MCF 10A (cell line): Measurements from ENCODE around the gene SOX5. TPM values are rescaled to one million over a fixed set of nuclear protein-coding genes. Genes with fewer than 3 reads are reported as not detected.
"Not testable (repeated sequence)": the region's sequence is repeated elsewhere in the genome, so short reads cannot be mapped to it uniquely, and the experiment has no call there.

Source experiments
- BruUV-seq: library from RNA; stranded (reverse); fragments of 400-500 nt; replicated peaks from 2 replicates; lab custom pipeline; 2021; lab: Mats Ljungman, UMichigan
- CTCF ChIA-PET: fragments of 300-600 bp; sonication (Branson Sonifier 250); formaldehyde crosslinking; extraction: SDS; loops from one replicate; lab custom pipeline; 2021; ENCODE audit warnings: antibody characterized with exemption, inconsistent platforms; lab: Yijun Ruan, JAX
- POLR2A ChIA-PET: fragments of 300-600, 350-650 bp; sonication (Branson Sonifier 250); formaldehyde crosslinking; extraction: SDS; loops from one replicate; lab custom pipeline; 2020; ENCODE audit warnings: antibody characterized with exemption, inconsistent platforms; lab: Yijun Ruan, JAX
- DNase-seq: peaks from one replicate; pipeline ENCODE4 v3.0.0-alpha.2; 2018; ENCODE audit not compliant: unreplicated experiment
- H3K27ac Mint-ChIP-seq: one replicate; pipeline ENCODE4 v1.8.0; 2022; ENCODE audit warnings: mild to moderate bottlenecking, low read depth, mixed read lengths; ENCODE audit not compliant: unreplicated experiment
- H3K27me3 Mint-ChIP-seq: one replicate; pipeline ENCODE4 v1.8.0; 2022; ENCODE audit warnings: mixed read lengths; ENCODE audit not compliant: insufficient read depth, unreplicated experiment
- H3K36me3 Mint-ChIP-seq: one replicate; pipeline ENCODE4 v1.8.0; 2022; ENCODE audit warnings: mild to moderate bottlenecking, moderate library complexity, mixed read lengths; ENCODE audit not compliant: insufficient read depth, unreplicated experiment
- H3K4me1 Mint-ChIP-seq: one replicate; pipeline ENCODE4 v1.8.0; 2022; ENCODE audit warnings: mixed read lengths; ENCODE audit not compliant: insufficient read depth, unreplicated experiment
- H3K4me3 Mint-ChIP-seq: one replicate; pipeline ENCODE4 v1.8.0; 2022; ENCODE audit warnings: mild to moderate bottlenecking, moderate library complexity, mixed read lengths; ENCODE audit not compliant: unreplicated experiment
- H3K9me3 Mint-ChIP-seq: one replicate; pipeline ENCODE4 v1.8.0; 2022; ENCODE audit warnings: mixed read lengths; ENCODE audit not compliant: unreplicated experiment
- intact Hi-C: fragments of 100-400 bp; cut with micrococcal nuclease; formaldehyde crosslinking; loops from 2 replicates; pipeline ENCODE4 v1.14.1; 2022
- total RNA-seq: library from RNA; stranded (reverse); gene quantifications from 2 replicates; pipeline ENCODE4 v1.2.3, GENCODE V29; 2022
- TF ChIP-seq, protein P1 (sequence below): fragments of 200-600 bp; IDR thresholded peaks from one replicate; pipeline ENCODE4 v1.8.0; 2022; ENCODE audit warnings: antibody characterized with exemption, mild to moderate bottlenecking; ENCODE audit not compliant: unreplicated experiment

Gene SOX5
- total RNA-seq, 1 experiment from 2014 or later: 0.91 TPM

DNA sequence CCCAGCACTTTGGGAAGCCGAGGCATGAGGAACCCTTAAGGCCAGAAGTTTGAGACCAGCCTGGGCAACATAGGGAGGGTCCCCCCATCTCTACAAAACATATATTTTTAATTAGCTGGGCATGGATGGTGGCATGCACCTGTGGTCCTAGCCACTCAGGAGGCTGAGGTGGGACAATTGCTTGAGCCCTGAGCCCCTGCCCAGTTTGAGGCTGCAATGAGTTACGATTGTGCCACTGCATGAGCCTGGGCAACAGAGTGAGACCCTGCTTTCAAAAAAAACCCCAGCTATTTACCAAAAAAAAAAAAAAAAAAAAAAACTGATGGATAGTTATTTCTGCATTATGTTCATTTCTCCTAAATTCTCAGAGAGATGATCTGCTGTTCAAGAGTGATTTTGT lies 230.0 kb downstream of the SOX5 start:
- Mint-ChIP-seq H3K27ac (no peak overlapping the region), H3K36me3 (no peaks in the 10 kb centered on the region), H3K4me1 (no peaks in the 10 kb centered on the region), H3K4me3 (no peak overlapping the region), H3K9me3 (no peaks in the 10 kb centered on the region), H3K27me3 (peaks cover 37% of the 10 kb centered on the region)
- CTCF ChIA-PET: no interaction called here
- no peak for DNase-seq
- TF ChIP-seq, protein P1, sequence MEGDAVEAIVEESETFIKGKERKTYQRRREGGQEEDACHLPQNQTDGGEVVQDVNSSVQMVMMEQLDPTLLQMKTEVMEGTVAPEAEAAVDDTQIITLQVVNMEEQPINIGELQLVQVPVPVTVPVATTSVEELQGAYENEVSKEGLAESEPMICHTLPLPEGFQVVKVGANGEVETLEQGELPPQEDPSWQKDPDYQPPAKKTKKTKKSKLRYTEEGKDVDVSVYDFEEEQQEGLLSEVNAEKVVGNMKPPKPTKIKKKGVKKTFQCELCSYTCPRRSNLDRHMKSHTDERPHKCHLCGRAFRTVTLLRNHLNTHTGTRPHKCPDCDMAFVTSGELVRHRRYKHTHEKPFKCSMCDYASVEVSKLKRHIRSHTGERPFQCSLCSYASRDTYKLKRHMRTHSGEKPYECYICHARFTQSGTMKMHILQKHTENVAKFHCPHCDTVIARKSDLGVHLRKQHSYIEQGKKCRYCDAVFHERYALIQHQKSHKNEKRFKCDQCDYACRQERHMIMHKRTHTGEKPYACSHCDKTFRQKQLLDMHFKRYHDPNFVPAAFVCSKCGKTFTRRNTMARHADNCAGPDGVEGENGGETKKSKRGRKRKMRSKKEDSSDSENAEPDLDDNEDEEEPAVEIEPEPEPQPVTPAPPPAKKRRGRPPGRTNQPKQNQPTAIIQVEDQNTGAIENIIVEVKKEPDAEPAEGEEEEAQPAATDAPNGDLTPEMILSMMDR: no peak
- no TSS peak for BruUV-seq
- POLR2A ChIA-PET: no interaction called here
- intact Hi-C loops: no loop called here

DNA sequence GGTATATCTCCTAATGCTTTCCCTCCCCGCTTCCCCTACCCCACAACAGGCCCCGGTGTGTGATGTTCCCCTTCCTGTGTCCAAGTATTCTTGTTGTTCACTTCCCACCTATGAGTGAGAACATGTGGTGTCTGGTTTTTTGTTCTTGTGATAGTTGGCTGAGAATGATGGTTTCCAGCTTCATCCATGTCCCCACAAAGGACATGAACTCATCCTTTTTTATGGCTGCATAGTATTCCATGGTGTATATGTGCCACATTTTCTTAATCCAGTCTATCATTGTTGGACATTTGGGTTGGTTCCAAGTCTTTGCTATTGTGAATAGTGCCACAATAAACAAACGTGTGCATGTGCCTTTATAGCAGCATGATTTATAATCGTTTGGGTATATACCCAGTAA lies 239.1 kb downstream of the SOX5 start:
- H3K4me3 Mint-ChIP-seq, H3K36me3 Mint-ChIP-seq, H3K27ac Mint-ChIP-seq, BruUV-seq, intact Hi-C loops, DNase-seq, H3K4me1 Mint-ChIP-seq, POLR2A ChIA-PET, H3K9me3 Mint-ChIP-seq: not testable (repeated sequence)
- peaks cover 21% of the 10 kb centered on the region for H3K27me3 Mint-ChIP-seq
- CTCF ChIA-PET: interaction anchor here (0.6 kb wide), 2 partner anchors 32 to 1083 kb away, joined by 3 read pairs; no protein-coding TSS in a partner anchor

DNA sequence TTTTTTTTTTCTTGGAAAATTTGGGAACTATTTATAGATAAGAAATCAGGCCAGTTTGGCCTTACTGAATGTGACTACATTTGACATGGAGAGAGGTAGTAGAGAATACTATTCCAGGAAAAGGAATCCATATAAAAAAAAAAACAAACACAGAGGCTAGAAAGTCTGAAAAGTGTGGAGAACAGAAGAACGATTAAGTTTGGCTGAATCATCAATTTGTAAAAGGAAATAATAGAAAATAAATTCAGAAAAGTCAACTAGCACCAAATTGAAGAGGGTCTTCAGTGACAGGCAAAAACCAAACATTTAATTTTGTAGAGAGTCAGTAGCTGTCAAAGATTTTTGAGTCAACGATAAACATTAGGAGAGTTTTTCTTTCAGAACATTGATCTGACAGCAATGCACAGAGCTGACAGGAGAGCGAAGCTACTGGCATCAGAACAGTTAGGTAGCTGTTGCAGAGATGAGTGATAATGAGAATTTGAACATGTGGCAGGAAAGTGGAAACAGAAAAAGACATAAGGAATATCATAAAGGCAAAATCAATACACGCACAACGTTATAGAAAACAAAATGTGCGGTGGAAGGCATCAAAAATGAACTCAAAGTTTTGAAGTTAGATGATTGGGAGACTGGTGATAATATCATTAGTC lies 241.2 kb downstream of the SOX5 start:
- BruUV-seq: no TSS peak
- Mint-ChIP-seq H3K4me3 (no peak overlapping the region), H3K27ac (no peak overlapping the region), H3K36me3 (no peaks in the 10 kb centered on the region), H3K9me3 (no peaks in the 10 kb centered on the region), H3K4me1 (no peaks in the 10 kb centered on the region), H3K27me3 (peaks cover 37% of the 10 kb centered on the region)
- intact Hi-C loops: no loop called here
- TF ChIP-seq, protein P1: no peak
- ChIA-PET POLR2A (no interaction called here), CTCF (no interaction called here)
- DNase-seq: no peak

DNA sequence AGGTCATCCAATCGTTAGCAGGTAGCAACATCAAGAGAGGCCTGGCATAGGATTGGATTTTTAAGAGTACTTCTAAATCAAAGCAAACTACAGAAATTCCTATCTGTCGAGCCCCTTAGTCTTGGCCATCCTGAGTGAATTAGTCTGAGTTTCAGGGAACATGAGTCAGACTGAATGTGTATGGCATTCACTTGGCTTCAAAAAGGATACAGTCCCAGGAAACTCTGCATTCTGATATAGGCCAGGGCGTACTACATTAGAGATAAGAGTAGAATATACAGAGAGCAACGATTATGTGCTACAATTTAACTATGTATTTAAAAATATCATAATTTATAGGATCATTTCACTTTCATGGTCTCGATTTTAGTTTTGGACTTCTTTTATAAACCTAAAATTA lies 242.2 kb downstream of the SOX5 start:
- no peaks in the 10 kb centered on the region for H3K4me1 Mint-ChIP-seq
- ChIA-PET CTCF (no interaction called here), POLR2A (no interaction called here)
- DNase-seq: no peak
- no peak overlapping the region for H3K4me3 Mint-ChIP-seq
- no peaks in the 10 kb centered on the region for H3K36me3 Mint-ChIP-seq
- H3K27me3 Mint-ChIP-seq: peaks cover 47% of the 10 kb centered on the region
- BruUV-seq: no TSS peak
- intact Hi-C loops: no loop called here
- no peak overlapping the region for H3K27ac Mint-ChIP-seq
- TF ChIP-seq, protein P1: no peak
- no peaks in the 10 kb centered on the region for H3K9me3 Mint-ChIP-seq
